GM21367 (cell line): ENCODE data around the gene VAMP7.
A peak's percentile ranks its signal among the peaks of the same experiment; 100 is the strongest.
"Not testable (repeated sequence)": the region's sequence is repeated elsewhere in the genome, so short reads cannot be mapped to it uniquely, and the experiment has no call there.

Experiments used
- ATAC-seq: cut with Tn5 transposase; IDR thresholded peaks from one replicate; pipeline ENCODE4 v1.9.1; 2021; ENCODE audit not compliant: unreplicated experiment

VAMP7 gene

GRCh38 chrX:155881158-155881993, at the start of gene VAMP7:
Gene VAMP7 (plus strand): TSS chrX:155881345. CDS start chrX:155889467, 8,122 bp downstream.
- peak; percentile 95 for ATAC-seq

- ATAC-seq = no peak
Observed at GRCh38 chrX:155841232-155841631, 39.9 kb upstream of the VAMP7 start.

- not testable (repeated sequence) for ATAC-seq
Observed at GRCh38 chrX:155851786-155852185, 29.4 kb upstream of the VAMP7 start.

- no peak for ATAC-seq
Observed at GRCh38 chrX:155857561-155857960, 23.6 kb upstream of the VAMP7 start.

- no peak for ATAC-seq
Observed at GRCh38 chrX:155864655-155865054, 16.5 kb upstream of the VAMP7 start.

GRCh38 chrX:155865193-155865592, 16.0 kb upstream of the VAMP7 start:
- no peak for ATAC-seq

GRCh38 chrX:155867821-155868220, 13.3 kb upstream of the VAMP7 start:
- no peak for ATAC-seq

- no peak for ATAC-seq
Observed at GRCh38 chrX:155870958-155871357, 10.2 kb upstream of the VAMP7 start.

GRCh38 chrX:155871934-155872333, 9.2 kb upstream of the VAMP7 start:
- ATAC-seq = no peak

- no peak for ATAC-seq
Observed at GRCh38 chrX:155873188-155873587, 8.0 kb upstream of the VAMP7 start.

GRCh38 chrX:155874571-155875244, 6.4 kb upstream of the VAMP7 start:
- ATAC-seq = no peak

- ATAC-seq = no peak
Observed at GRCh38 chrX:155876704-155877103, 4.4 kb upstream of the VAMP7 start.

- ATAC-seq = no peak
Observed at GRCh38 chrX:155877288-155877687, 3.9 kb upstream of the VAMP7 start.

- ATAC-seq = no peak
Observed at GRCh38 chrX:155880586-155881157, 473 bp upstream of the VAMP7 start.

- ATAC-seq = no peak
Observed at GRCh38 chrX:155886409-155886808, 5.3 kb downstream of the VAMP7 start.

GRCh38 chrX:155888139-155888538, 7.0 kb downstream of the VAMP7 start:
- ATAC-seq = no peak

- ATAC-seq = no peak
Observed at GRCh38 chrX:155889328-155889727, 8.2 kb downstream of the VAMP7 start.

- no peak for ATAC-seq
Observed at GRCh38 chrX:155891446-155892210, 10.5 kb downstream of the VAMP7 start.

GRCh38 chrX:155893521-155893920, 12.4 kb downstream of the VAMP7 start:
- no peak for ATAC-seq

GRCh38 chrX:155896512-155896911, 15.4 kb downstream of the VAMP7 start:
- no peak for ATAC-seq

GRCh38 chrX:155899366-155899765, 18.2 kb downstream of the VAMP7 start:
- no peak for ATAC-seq
